ENCODE data around the gene SIAH3. TPM values are rescaled to one million over a fixed set of nuclear protein-coding genes. Genes with fewer than 3 reads are reported as not detected.

The SIAH3 gene
- polyA plus RNA-seq, 1 donor (not counting 4 experiments of a cell fraction or from before 2014, with no cell fraction given): 0.12 TPM

DNA sequence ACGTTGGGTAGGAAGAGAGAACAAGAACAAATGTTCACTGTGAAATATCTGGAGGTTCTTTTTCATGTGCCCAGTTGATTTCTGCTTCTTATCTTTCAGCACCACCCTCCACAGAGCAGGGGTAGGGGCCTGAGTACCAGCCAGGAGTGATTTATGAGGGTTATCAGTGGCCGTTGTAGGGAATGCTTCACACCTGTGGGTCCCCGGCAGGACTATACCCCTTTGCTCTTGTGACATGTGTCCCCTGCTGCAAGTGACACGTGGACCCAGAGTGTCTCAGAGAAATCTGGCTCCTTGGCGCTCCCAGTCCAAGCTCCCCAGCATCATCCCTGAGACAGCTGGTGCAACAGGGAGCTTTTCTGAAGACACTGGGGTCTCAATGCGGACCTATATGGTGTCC is 29.7 kb downstream of the SIAH3 start:
- Histone ChIP-seq H4K20me1 (ENCODE audit: control insufficient read depth, extremely low read depth, insufficient read depth, low read length) (no peaks in the 10 kb centered on the region), H3K27me3 (ENCODE audit: control insufficient read depth, extremely low read depth, insufficient read depth, low read length) (no peaks in the 10 kb centered on the region), H3K27ac (ENCODE audit: control insufficient read depth, insufficient read depth, low read length) (no peak overlapping the region), H3K36me3 (ENCODE audit: control insufficient read depth in 2 of 2, extremely low read depth in 1 of 2, insufficient read depth in 2 of 2, low read length in 2 of 2) (no peaks in the 10 kb centered on the region), H2AFZ (ENCODE audit: control insufficient read depth, low read length) (no peak overlapping the region), H3K4me3 (ENCODE audit: control insufficient read depth in 2 of 3, extremely low read depth in 1 of 3, insufficient read depth in 2 of 3, low read depth in 1 of 3, low read length in 3 of 3) (no peak overlapping the region), H3K4me2 (ENCODE audit: control insufficient read depth, extremely low read depth, insufficient read depth, low read depth, low read length) (no peak overlapping the region), H3K9me3 (ENCODE audit: control insufficient read depth, low read depth, low read length) (no peaks in the 10 kb centered on the region), H3K4me1 (ENCODE audit: control insufficient read depth, extremely low read depth, insufficient read depth, low read length) (no peaks in the 10 kb centered on the region), H3K79me2 (ENCODE audit: control insufficient read depth, insufficient read depth, low read length) (no peaks in the 10 kb centered on the region), H3K9ac (ENCODE audit: control insufficient read depth, extremely low read depth, insufficient read depth, low read length) (no peak overlapping the region), H3K9me1 (ENCODE audit: control insufficient read depth, extremely low read depth, insufficient read depth, low read length) (no peaks in the 10 kb centered on the region)
- DNase-seq (ENCODE audit: low read depth, low spot score) (no peak), FAIRE-seq (no peak)
- dilution Hi-C loops (cut with MboI; ENCODE audit: extremely low pct_ligation_motif_present, low sequenced_read_pairs): no loop called here
- TF ChIP-seq EZH2 (IDR thresholded peaks at IDR 0.05; ENCODE audit: low read length): no peak
- TF ChIP-seq CTCF (optimal IDR thresholded peaks at IDR 0.05 in 1 of 3, IDR thresholded peaks at IDR 0.05 in 1 of 3, conservative IDR thresholded peaks at IDR 0.05 in 1 of 3; ENCODE audit: extremely low read depth in 1 of 3, insufficient read depth in 2 of 3, low read length in 3 of 3): no peak

- Histone ChIP-seq H3K9ac (ENCODE audit: control insufficient read depth, extremely low read depth, insufficient read depth, low read length) (no peak overlapping the region), H3K4me3 (ENCODE audit: control insufficient read depth in 2 of 3, extremely low read depth in 1 of 3, insufficient read depth in 2 of 3, low read depth in 1 of 3, low read length in 3 of 3) (no peak overlapping the region), H3K79me2 (ENCODE audit: control insufficient read depth, insufficient read depth, low read length) (no peaks in the 10 kb centered on the region), H3K27ac (ENCODE audit: control insufficient read depth, insufficient read depth, low read length) (no peak overlapping the region), H3K9me3 (ENCODE audit: control insufficient read depth, low read depth, low read length) (no peaks in the 10 kb centered on the region), H3K9me1 (ENCODE audit: control insufficient read depth, extremely low read depth, insufficient read depth, low read length) (no peaks in the 10 kb centered on the region), H2AFZ (ENCODE audit: control insufficient read depth, low read length) (no peak overlapping the region), H4K20me1 (ENCODE audit: control insufficient read depth, extremely low read depth, insufficient read depth, low read length) (no peaks in the 10 kb centered on the region), H3K27me3 (ENCODE audit: control insufficient read depth, extremely low read depth, insufficient read depth, low read length) (no peaks in the 10 kb centered on the region), H3K36me3 (ENCODE audit: control insufficient read depth in 2 of 2, extremely low read depth in 1 of 2, insufficient read depth in 2 of 2, low read length in 2 of 2) (no peaks in the 10 kb centered on the region), H3K4me2 (ENCODE audit: control insufficient read depth, extremely low read depth, insufficient read depth, low read depth, low read length) (no peak overlapping the region), H3K4me1 (ENCODE audit: control insufficient read depth, extremely low read depth, insufficient read depth, low read length) (no peaks in the 10 kb centered on the region)
- no peak for TF ChIP-seq CTCF (optimal IDR thresholded peaks at IDR 0.05 in 1 of 3, IDR thresholded peaks at IDR 0.05 in 1 of 3, conservative IDR thresholded peaks at IDR 0.05 in 1 of 3; ENCODE audit: extremely low read depth in 1 of 3, insufficient read depth in 2 of 3, low read length in 3 of 3)
- dilution Hi-C loops (cut with MboI; ENCODE audit: extremely low pct_ligation_motif_present, low sequenced_read_pairs): no loop called here
- DNase-seq (ENCODE audit: low read depth, low spot score): no peak
- FAIRE-seq: no peak
These were observed 31.3 kb downstream of the SIAH3 start for GRCh38 chr13:45820106-45820838.
